Esophagus muscularis mucosa (tissue), 4 donors: Measurements from ENCODE around the gene FASTKD2.

ENCODE experiments used
- EP300 ChIP-seq: sonication (generic); formaldehyde crosslinking; IDR thresholded peaks from one replicate; pipeline ENCODE4 v1.6.1; 2017; ENCODE audit warnings: antibody characterized with exemption
- POLR2A ChIP-seq: fragments of 450-650 bp; IDR thresholded peaks from one replicate; pipeline ENCODE4 v1.6.1; 2017; ENCODE audit warnings: antibody characterized with exemption, moderate library complexity, mild to moderate bottlenecking, low read depth
- POLR2AphosphoS5 ChIP-seq, 2 donors: sonication (generic); formaldehyde crosslinking; IDR thresholded peaks; one replicate each; pipeline ENCODE4 v1.6.1; 2017; ENCODE audit warnings: antibody characterized with exemption in 2 of 2
- TF ChIP-seq, protein P1 (sequence below), 3 experiments: fragments of 200-600 bp in 2 of 3; fragments of 450-650 bp in 1 of 3; sonication (generic) in 2 of 3; IDR thresholded peaks; one replicate each; pipeline ENCODE4 v1.5.1; 2017 to 2019; ENCODE audit warnings: antibody characterized with exemption in 3 of 3, mild to moderate bottlenecking in 2 of 3, moderate library complexity in 1 of 3

GRCh38 chr2:206797376-206797775, 32.0 kb downstream of the FASTKD2 start:
- TF ChIP-seq, protein P1, sequence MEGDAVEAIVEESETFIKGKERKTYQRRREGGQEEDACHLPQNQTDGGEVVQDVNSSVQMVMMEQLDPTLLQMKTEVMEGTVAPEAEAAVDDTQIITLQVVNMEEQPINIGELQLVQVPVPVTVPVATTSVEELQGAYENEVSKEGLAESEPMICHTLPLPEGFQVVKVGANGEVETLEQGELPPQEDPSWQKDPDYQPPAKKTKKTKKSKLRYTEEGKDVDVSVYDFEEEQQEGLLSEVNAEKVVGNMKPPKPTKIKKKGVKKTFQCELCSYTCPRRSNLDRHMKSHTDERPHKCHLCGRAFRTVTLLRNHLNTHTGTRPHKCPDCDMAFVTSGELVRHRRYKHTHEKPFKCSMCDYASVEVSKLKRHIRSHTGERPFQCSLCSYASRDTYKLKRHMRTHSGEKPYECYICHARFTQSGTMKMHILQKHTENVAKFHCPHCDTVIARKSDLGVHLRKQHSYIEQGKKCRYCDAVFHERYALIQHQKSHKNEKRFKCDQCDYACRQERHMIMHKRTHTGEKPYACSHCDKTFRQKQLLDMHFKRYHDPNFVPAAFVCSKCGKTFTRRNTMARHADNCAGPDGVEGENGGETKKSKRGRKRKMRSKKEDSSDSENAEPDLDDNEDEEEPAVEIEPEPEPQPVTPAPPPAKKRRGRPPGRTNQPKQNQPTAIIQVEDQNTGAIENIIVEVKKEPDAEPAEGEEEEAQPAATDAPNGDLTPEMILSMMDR (IDR thresholded peaks at IDR 0.05) = no peak
- TF ChIP-seq EP300 = no peak
- no peak for TF ChIP-seq POLR2A
- TF ChIP-seq POLR2AphosphoS5 (IDR thresholded peaks at IDR 0.05) = no peak
